Measurements from ENCODE around the gene PTPRM.

DNA sequence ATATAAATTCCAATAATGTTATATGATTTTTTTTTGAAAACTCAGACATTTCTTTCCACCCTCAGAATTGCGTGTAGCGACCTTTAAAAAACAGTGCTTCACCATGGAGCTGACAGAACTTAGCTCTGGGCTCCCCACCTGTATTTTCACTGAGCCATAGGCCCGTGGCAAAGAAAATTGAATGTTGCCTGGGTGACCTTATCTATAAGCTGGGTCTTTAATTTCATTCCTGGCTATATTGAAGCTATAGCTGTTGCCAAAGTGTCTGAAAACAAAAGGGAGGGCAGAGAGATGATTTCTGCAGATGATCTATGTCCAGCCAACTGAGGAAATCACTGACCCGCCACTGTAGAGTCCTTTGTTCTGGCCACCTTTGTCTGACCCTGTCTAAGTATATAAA is 411.7 kb downstream of the PTPRM start:
- TF ChIP-seq CTCF (IDR thresholded peaks at IDR 0.05; ENCODE audit: low read depth, low read length, poor library complexity, severe bottlenecking), result no peak
- no peak for TF ChIP-seq EZH2phosphoT487 (IDR thresholded peaks at IDR 0.05; ENCODE audit: borderline replicate concordance, low read length)
